K562 (cell line): Measurements from ENCODE around the gene TRIM32. TPM values are rescaled to one million over a fixed set of nuclear protein-coding genes. Genes with fewer than 3 reads are reported as not detected.

Experiments
- ATAC-seq: fragments of 200-7000 bp; cut with Tn5 transposase; 3 replicates; pipeline ENCODE4 v1.9.1; 2020; ENCODE audit warnings: moderate library complexity
- BruUV-seq: library from RNA; stranded (reverse); fragments of 400-500 nt; replicated peaks from 2 replicates; lab custom pipeline; 2021; lab: Mats Ljungman, UMichigan
- CTCF ChIA-PET: fragments of 300-600 bp; formaldehyde crosslinking; extraction: SDS; loops from one replicate; lab custom pipeline; 2021; ENCODE audit warnings: low intra/inter-chr PET ratio; lab: Yijun Ruan, JAX
- POLR2A ChIA-PET: fragments of 300-600, 350-650 bp; sonication (Branson Sonifier 250); formaldehyde crosslinking; extraction: SDS; loops from one replicate; lab custom pipeline; 2021; ENCODE audit warnings: antibody characterized with exemption, inconsistent platforms; lab: Yijun Ruan, JAX
- DNase-seq, 4 experiments: peaks; one replicate each; pipeline versions ENCODE4 v3.0.0 to v3.0.0-alpha.2; 2011 to 2018; ENCODE audit warnings: low spot score in 3 of 4, mixed read lengths in 3 of 4; ENCODE audit errors: extremely low read depth in 1 of 4
- FAIRE-seq: peaks from 2 replicates; lab custom pipeline; 2011; peaks lifted over from hg19 to GRCh38; lab: Jason Lieb, UNC
- H2AFZ ChIP-seq: 2 replicates; pipeline ENCODE4 v1.6.0; 2011; ENCODE audit warnings: low read depth, low read length, control low read depth, inconsistent platforms
- H3K27ac ChIP-seq: fragments of 200-600 bp; 3 replicates; pipeline ENCODE4 v1.8.0; 2011; ENCODE audit warnings: low read depth, mild to moderate bottlenecking, control low read depth, inconsistent platforms, low read length, moderate library complexity, mixed read lengths; ENCODE audit errors: extremely low read depth
- H3K27me3 ChIP-seq, 2 experiments: fragments of 300-600 bp in 1 of 2; 2 replicates in 1 of 2; 3 replicates in 1 of 2; pipeline versions ENCODE4 v1.6.0 to v1.8.0; 2011; ENCODE audit warnings: inconsistent platforms in 2 of 2, low read length in 2 of 2, mild to moderate bottlenecking in 1 of 2, mixed read lengths in 1 of 2, moderate library complexity in 1 of 2; ENCODE audit not compliant: control insufficient read depth in 2 of 2, insufficient read depth in 2 of 2
- H3K36me3 ChIP-seq: fragments of 300-600 bp; 3 replicates; pipeline ENCODE4 v1.8.0; 2011; ENCODE audit warnings: mild to moderate bottlenecking, low read length, inconsistent platforms; ENCODE audit not compliant: control insufficient read depth, insufficient read depth
- H3K4me1 ChIP-seq, 2 experiments: fragments of 200-600 bp in 1 of 2; replicated peaks in 1 of 2; 2 replicates in 1 of 2; 3 replicates in 1 of 2; pipeline versions ENCODE4 v1.5.1 to v1.8.0; 2011; ENCODE audit warnings: inconsistent platforms in 2 of 2, low read length in 2 of 2, mild to moderate bottlenecking in 1 of 2, mixed read lengths in 1 of 2, moderate library complexity in 1 of 2; ENCODE audit not compliant: control insufficient read depth in 2 of 2, insufficient read depth in 2 of 2
- H3K4me2 ChIP-seq: 2 replicates; pipeline ENCODE4 v1.6.1; 2011; ENCODE audit warnings: low read length, control low read depth, inconsistent platforms, mixed read lengths; ENCODE audit not compliant: insufficient read depth
- H3K4me3 ChIP-seq: fragments of 200-600 bp; sonication (generic), shearing (Covaris generic); 2 replicates; pipeline ENCODE4 v1.5.1; 2016; ENCODE audit warnings: control low read depth, inconsistent platforms
- H3K79me2 ChIP-seq: fragments of 200-600 bp; 3 replicates; pipeline ENCODE4 v1.8.0; 2011; ENCODE audit warnings: low read length, inconsistent platforms; ENCODE audit not compliant: control insufficient read depth, insufficient read depth
- H3K9ac ChIP-seq, 2 experiments: 2 replicates each; pipeline versions ENCODE4 v1.6.0 to v1.6.1; 2011; ENCODE audit warnings: low read depth in 2 of 2, low read length in 2 of 2, control low read depth in 1 of 2, inconsistent platforms in 1 of 2, mild to moderate bottlenecking in 1 of 2, mixed read lengths in 1 of 2; ENCODE audit not compliant: insufficient read depth in 1 of 2
- H3K9me1 ChIP-seq: one replicate; pipeline ENCODE4 v1.6.0; 2011; ENCODE audit warnings: inconsistent platforms, mild to moderate bottlenecking, low read length, moderate library complexity; ENCODE audit not compliant: control insufficient read depth, insufficient read depth
- H3K9me3 ChIP-seq: replicated peaks from 2 replicates; pipeline ENCODE4 v1.5.1; 2011; ENCODE audit warnings: low read depth, low read length, inconsistent platforms; ENCODE audit not compliant: control insufficient read depth, insufficient read depth
- H4K20me1 ChIP-seq: replicated peaks from 2 replicates; pipeline ENCODE4 v1.6.1; 2011; ENCODE audit warnings: low read length, inconsistent platforms, mixed read lengths; ENCODE audit not compliant: control insufficient read depth, insufficient read depth
- CBFA2T2 ChIP-seq: fragments of 450-650 bp; conservative IDR thresholded peaks from 2 replicates; pipeline ENCODE4 v1.6.1; 2017; ENCODE audit warnings: mild to moderate bottlenecking
- CBFA2T3 ChIP-seq: fragments of 450-650 bp; IDR thresholded peaks from 2 replicates; pipeline ENCODE4 v1.6.1; 2017
- DNMT1 ChIP-seq: fragments of 450-650 bp; IDR thresholded peaks from 2 replicates; pipeline ENCODE4 v1.6.1; 2016; ENCODE audit warnings: antibody characterized with exemption, mild to moderate bottlenecking
- ETS2 ChIP-seq: IDR thresholded peaks from 2 replicates; pipeline ENCODE4 v1.6.1; 2016; ENCODE audit warnings: borderline replicate concordance, missing genetic modification characterization, mild to moderate bottlenecking, moderate library complexity, missing compliant biosample characterization; ENCODE audit not compliant: poor library complexity, severe bottlenecking
- HDAC3 ChIP-seq: fragments of 450-650 bp; IDR thresholded peaks from 2 replicates; pipeline ENCODE4 v1.6.1; 2018; ENCODE audit warnings: borderline replicate concordance, mild to moderate bottlenecking, moderate library complexity; ENCODE audit not compliant: partially characterized antibody
- HDAC8 ChIP-seq: fragments of 450-650 bp; IDR thresholded peaks from 2 replicates; pipeline ENCODE4 v1.6.1; 2016; ENCODE audit warnings: mild to moderate bottlenecking, missing genetic modification characterization, moderate library complexity, missing compliant biosample characterization
- HNRNPL ChIP-seq: fragments of 200-400 bp; formaldehyde crosslinking; IDR thresholded peaks from 2 replicates; pipeline ENCODE4 v1.6.1; 2017; ENCODE audit warnings: low read depth, mild to moderate bottlenecking, low read length
- KLF1 ChIP-seq: fragments of 450-650 bp; IDR thresholded peaks from 2 replicates; pipeline ENCODE4 v1.6.1; 2016; ENCODE audit warnings: missing genetic modification characterization, missing compliant biosample characterization
- RBM25 ChIP-seq: fragments of 200-400 bp; formaldehyde crosslinking; IDR thresholded peaks from 2 replicates; pipeline ENCODE4 v1.6.1; 2018; ENCODE audit warnings: low read length, low read depth, moderate library complexity; ENCODE audit not compliant: severe bottlenecking
- SMC3 ChIP-seq: conservative IDR thresholded peaks from 2 replicates; pipeline ENCODE4 v1.6.1; 2011; ENCODE audit warnings: low read depth, low read length, improper control_type of control experiment; ENCODE audit not compliant: insufficient read depth
- TRIM25 ChIP-seq: fragments of 450-650 bp; IDR thresholded peaks from 2 replicates; pipeline ENCODE4 v1.7.0; 2016; ENCODE audit warnings: borderline replicate concordance
- ZBTB9 ChIP-seq: fragments of 450-650 bp; formaldehyde crosslinking; IDR thresholded peaks from 2 replicates; pipeline ENCODE4 v1.4.0; 2020; ENCODE audit warnings: mild to moderate bottlenecking, moderate library complexity
- ZC3H11A ChIP-seq: IDR thresholded peaks from 2 replicates; pipeline ENCODE4 v1.6.1; 2012; ENCODE audit warnings: low read depth, low read length, improper control_type of control experiment
- ZNF212 ChIP-seq: fragments of 450-650 bp; formaldehyde crosslinking; IDR thresholded peaks from 2 replicates; pipeline ENCODE4 v1.4.0; 2020; ENCODE audit warnings: mild to moderate bottlenecking
- ZNF583 ChIP-seq: fragments of 250-450 bp; sonication (Bioruptor Pico); IDR thresholded peaks from 2 replicates; pipeline ENCODE4 v1.4.0; 2020
- WGBS: fragments of 100-300 bp; shearing (Covaris generic); methylation state at CpG from one replicate; pipeline ENCODE4 v1.1.6; 2016; ENCODE audit warnings: low coverage, mixed read lengths; ENCODE audit not compliant: insufficient coverage; ENCODE audit errors: missing lambda C conversion rate; 5-methylcytosine and 5-hydroxymethylcytosine counted together
- in situ Hi-C: fragments of 300-500 bp; cut with MboI; formaldehyde crosslinking; loops from 4 replicates; pipeline ENCODE4 v1.15.0; 2018; ENCODE audit warnings: inconsistent platforms, mixed read lengths
- intact Hi-C: fragments of 100-400 bp; cut with micrococcal nuclease; formaldehyde crosslinking; loops from 2 replicates; pipeline ENCODE4 v1.14.2; 2022
- polyA plus RNA-seq, 8 experiments: library from polyadenylated mRNA; depleted of rRNA in 4 of 8; stranded (reverse) in 5 of 8; unstranded in 3 of 8; fragments of >200 nt; fragmentation: Nextera tagmentation in 2 of 8; fragmentation: Illumina TruSeq in 1 of 8; extraction: Ambion mirVana in 2 of 8; extraction: Trizol in 1 of 8; gene quantifications; 2 replicates each; pipeline versions ENCODE4 v1.2.1 to v1.2.3, GENCODE V29; 2011 to 2014; ENCODE audit warnings: inconsistent platforms in 1 of 8, missing spikeins in 1 of 8
- total RNA-seq, 7 experiments: library from RNA; depleted of rRNA in 6 of 7; stranded (reverse); fragments of >200 nt in 6 of 7; fragmentation: Illumina TruSeq in 2 of 7; extraction: Trizol in 2 of 7; gene quantifications; 2 replicates each; pipeline versions ENCODE4 v1.2.1 to v1.2.3, GENCODE V29; 2011 to 2021; ENCODE audit warnings: low replicate concordance in 1 of 7
- TF ChIP-seq, protein P1 (sequence below): sonication (generic); formaldehyde crosslinking; IDR thresholded peaks from 2 replicates; pipeline ENCODE4 v1.8.0; 2022; ENCODE audit warnings: missing genetic modification reagents, mild to moderate bottlenecking, borderline replicate concordance
- TF ChIP-seq, protein P2 (sequence below): fragments of 250-450 bp; sonication (Bioruptor Pico); IDR thresholded peaks from 2 replicates; pipeline ENCODE4 v1.4.0; 2020; ENCODE audit warnings: borderline replicate concordance

TRIM32 gene
- total and polyA plus RNA-seq, 9 of the 15 experiments (the other 6 are each of a cell fraction or from before 2014, with no cell fraction given), result 3.5 to 9.4 (median 5.9) TPM

- no peak overlapping the region for H3K4me2 ChIP-seq
- H3K36me3 ChIP-seq, result no peaks in the 10 kb centered on the region
- 36% methylated on average over 3 of the region's 3 CpGs for WGBS
- in situ Hi-C loops, result no loop called here
- no peak overlapping the region for H3K27ac ChIP-seq
- H3K9me3 ChIP-seq, result no peaks in the 10 kb centered on the region
- no peak overlapping the region for H2AFZ ChIP-seq
- CTCF ChIA-PET, result no interaction called here
- peaks cover 9% of the 10 kb centered on the region; the same call in 2 of the 3 replicates for H3K79me2 ChIP-seq
- H3K4me3 ChIP-seq, result no peak overlapping the region
- no TSS peak for BruUV-seq
- H3K9ac ChIP-seq, result no peak overlapping the region
- POLR2A ChIA-PET, result no interaction called here
- peaks cover 12 to 26% of the 10 kb centered on the region in 2 experiments; a peak in 4 of 5 replicates for H3K4me1 ChIP-seq
- H3K27me3 ChIP-seq, result no peaks in the 10 kb centered on the region
- FAIRE-seq (no peak), ATAC-seq (no peak), DNase-seq (peak in 1 of 4 experiments; percentile 28)
- intact Hi-C loops, result no loop called here
- H4K20me1 ChIP-seq, result no peaks in the 10 kb centered on the region
- H3K9me1 ChIP-seq, result no peaks in the 10 kb centered on the region
- TF ChIP-seq HNRNPL, result no peak
- no peak for TF ChIP-seq ZBTB9 (CRISPR knock-in tag)
- no peak for TF ChIP-seq ZNF583
- TF ChIP-seq HDAC8, result no peak
- no peak for TF ChIP-seq KLF1 (tag)
- TF ChIP-seq, protein P1, sequence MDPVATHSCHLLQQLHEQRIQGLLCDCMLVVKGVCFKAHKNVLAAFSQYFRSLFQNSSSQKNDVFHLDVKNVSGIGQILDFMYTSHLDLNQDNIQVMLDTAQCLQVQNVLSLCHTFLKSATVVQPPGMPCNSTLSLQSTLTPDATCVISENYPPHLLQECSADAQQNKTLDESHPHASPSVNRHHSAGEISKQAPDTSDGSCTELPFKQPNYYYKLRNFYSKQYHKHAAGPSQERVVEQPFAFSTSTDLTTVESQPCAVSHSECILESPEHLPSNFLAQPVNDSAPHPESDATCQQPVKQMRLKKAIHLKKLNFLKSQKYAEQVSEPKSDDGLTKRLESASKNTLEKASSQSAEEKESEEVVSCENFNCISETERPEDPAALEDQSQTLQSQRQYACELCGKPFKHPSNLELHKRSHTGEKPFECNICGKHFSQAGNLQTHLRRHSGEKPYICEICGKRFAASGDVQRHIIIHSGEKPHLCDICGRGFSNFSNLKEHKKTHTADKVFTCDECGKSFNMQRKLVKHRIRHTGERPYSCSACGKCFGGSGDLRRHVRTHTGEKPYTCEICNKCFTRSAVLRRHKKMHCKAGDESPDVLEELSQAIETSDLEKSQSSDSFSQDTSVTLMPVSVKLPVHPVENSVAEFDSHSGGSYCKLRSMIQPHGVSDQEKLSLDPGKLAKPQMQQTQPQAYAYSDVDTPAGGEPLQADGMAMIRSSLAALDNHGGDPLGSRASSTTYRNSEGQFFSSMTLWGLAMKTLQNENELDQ (CRISPR knock-in tag), result no peak
- TF ChIP-seq HDAC3, result no peak
- no peak for TF ChIP-seq TRIM25
- TF ChIP-seq ZC3H11A, result no peak
- TF ChIP-seq SMC3, result no peak
- peak; percentile 50; the same call in 1 of the 2 replicates for TF ChIP-seq CBFA2T3
- no peak for TF ChIP-seq RBM25
- TF ChIP-seq ZNF212, result no peak
- TF ChIP-seq ETS2 (tag), result no peak
- TF ChIP-seq DNMT1, result no peak
- TF ChIP-seq CBFA2T2, result 0 out of 2 replicates have a peak, but pooled peaks have one; percentile 23
- TF ChIP-seq, protein P2, sequence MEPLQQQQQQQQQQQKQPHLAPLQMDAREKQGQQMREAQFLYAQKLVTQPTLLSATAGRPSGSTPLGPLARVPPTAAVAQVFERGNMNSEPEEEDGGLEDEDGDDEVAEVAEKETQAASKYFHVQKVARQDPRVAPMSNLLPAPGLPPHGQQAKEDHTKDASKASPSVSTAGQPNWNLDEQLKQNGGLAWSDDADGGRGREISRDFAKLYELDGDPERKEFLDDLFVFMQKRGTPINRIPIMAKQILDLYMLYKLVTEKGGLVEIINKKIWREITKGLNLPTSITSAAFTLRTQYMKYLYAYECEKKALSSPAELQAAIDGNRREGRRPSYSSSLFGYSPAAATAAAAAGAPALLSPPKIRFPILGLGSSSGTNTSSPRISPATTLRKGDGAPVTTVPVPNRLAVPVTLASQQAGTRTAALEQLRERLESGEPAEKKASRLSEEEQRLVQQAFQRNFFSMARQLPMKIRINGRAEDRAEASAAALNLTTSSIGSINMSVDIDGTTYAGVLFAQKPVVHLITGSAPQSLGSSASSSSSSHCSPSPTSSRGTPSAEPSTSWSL, result no peak
These were observed 4.5 kb downstream of the TRIM32 start for GRCh38 chr9:116691607-116692006.
